HEK293 (cell line): ENCODE measurements around the gene CAB39.

Experiments
- CTCF ChIA-PET: fragments of 350-600 bp; formaldehyde crosslinking; extraction: SDS; loops from one replicate; lab custom pipeline; 2021; ENCODE audit warnings: antibody characterized with exemption; lab: Yijun Ruan, JAX
- POLR2A ChIA-PET: fragments of 300-600 bp; formaldehyde crosslinking; extraction: SDS; loops from one replicate; lab custom pipeline; 2020; ENCODE audit warnings: antibody characterized with exemption, inconsistent platforms; lab: Yijun Ruan, JAX
- H3K27ac ChIP-seq: fragments of 200-500 bp; sonication (Bioruptor generic); 2 replicates; pipeline ENCODE4 v1.5.1; 2014; ENCODE audit warnings: low read depth, low read length, control low read depth, inconsistent platforms; ENCODE audit errors: extremely low read depth
- H3K36me3 ChIP-seq, 2 experiments: fragments of 200-500 bp in 1 of 2; sonication (Bioruptor generic) in 1 of 2; 1 replicate in 1 of 2; 2 replicates in 1 of 2; pipeline ENCODE4 v1.5.1; 2014 to 2017; ENCODE audit warnings: inconsistent platforms in 2 of 2, low read length in 2 of 2; ENCODE audit not compliant: control insufficient read depth in 2 of 2, insufficient read depth in 1 of 2
- H3K4me1 ChIP-seq: fragments of 200-500 bp; sonication (Bioruptor generic); 2 replicates; pipeline ENCODE4 v1.5.1; 2014; ENCODE audit warnings: mild to moderate bottlenecking, low read length, inconsistent platforms; ENCODE audit not compliant: control insufficient read depth, insufficient read depth
- H3K4me3 ChIP-seq: 2 replicates; pipeline ENCODE4 v1.5.1; 2011; ENCODE audit warnings: low read depth, mild to moderate bottlenecking, control low read depth, low read length, moderate library complexity
- H3K9me3 ChIP-seq: fragments of 200-500 bp; sonication (Bioruptor generic); 2 replicates; pipeline ENCODE4 v1.5.1; 2014; ENCODE audit warnings: low read depth, low read length, inconsistent platforms; ENCODE audit not compliant: control insufficient read depth, insufficient read depth
- EGR2 ChIP-seq: fragments of 450-650 bp; formaldehyde crosslinking; IDR thresholded peaks from 2 replicates; pipeline ENCODE4 v1.5.1; 2016; ENCODE audit warnings: low read depth, missing biosample characterization, missing genetic modification characterization
- GLI4 ChIP-seq: fragments of 450-650 bp; formaldehyde crosslinking; IDR thresholded peaks from 2 replicates; pipeline ENCODE4 v1.5.1; 2016; ENCODE audit warnings: missing biosample characterization, missing genetic modification characterization
- HIC1 ChIP-seq: fragments of 450-650 bp; formaldehyde crosslinking; IDR thresholded peaks from 2 replicates; pipeline ENCODE4 v1.5.1; 2016; ENCODE audit warnings: missing biosample characterization, missing genetic modification characterization
- PRDM2 ChIP-seq: fragments of 450-650 bp; formaldehyde crosslinking; IDR thresholded peaks from 2 replicates; pipeline ENCODE4 v1.5.1; 2016; ENCODE audit warnings: missing biosample characterization, missing genetic modification characterization, borderline replicate concordance
- ZNF121 ChIP-seq: fragments of 450-650 bp; formaldehyde crosslinking; IDR thresholded peaks from 2 replicates; pipeline ENCODE4 v1.5.1; 2016; ENCODE audit warnings: missing biosample characterization, missing genetic modification characterization
- ZNF2 ChIP-seq: fragments of 450-650 bp; formaldehyde crosslinking; IDR thresholded peaks from 2 replicates; pipeline ENCODE4 v1.5.1; 2016; ENCODE audit warnings: missing biosample characterization, missing genetic modification characterization
- ZNF202 ChIP-seq: fragments of 450-650 bp; formaldehyde crosslinking; IDR thresholded peaks from 2 replicates; pipeline ENCODE4 v1.5.1; 2016; ENCODE audit warnings: missing biosample characterization, missing genetic modification characterization, borderline replicate concordance
- ZNF350 ChIP-seq: fragments of 450-650 bp; formaldehyde crosslinking; IDR thresholded peaks from 2 replicates; pipeline ENCODE4 v1.5.0; 2017; ENCODE audit warnings: missing biosample characterization, mild to moderate bottlenecking, missing genetic modification characterization
- ZNF366 ChIP-seq: fragments of 450-650 bp; formaldehyde crosslinking; conservative IDR thresholded peaks from 2 replicates; pipeline ENCODE4 v1.5.1; 2016; ENCODE audit warnings: missing biosample characterization, missing genetic modification characterization
- ZNF416 ChIP-seq: fragments of 450-650 bp; formaldehyde crosslinking; IDR thresholded peaks from 2 replicates; pipeline ENCODE4 v1.5.1; 2016; ENCODE audit warnings: missing biosample characterization, missing genetic modification characterization
- ZNF488 ChIP-seq: fragments of 450-650 bp; formaldehyde crosslinking; IDR thresholded peaks from 2 replicates; pipeline ENCODE4 v1.5.1; 2016; ENCODE audit warnings: missing biosample characterization, missing genetic modification characterization
- ZNF585B ChIP-seq: fragments of 450-650 bp; formaldehyde crosslinking; IDR thresholded peaks from 2 replicates; pipeline ENCODE4 v1.5.1; 2016; ENCODE audit warnings: missing biosample characterization, missing genetic modification characterization
- ZNF645 ChIP-seq: fragments of 450-650 bp; formaldehyde crosslinking; IDR thresholded peaks from 2 replicates; pipeline ENCODE4; 2016; ENCODE audit warnings: missing biosample characterization, missing genetic modification characterization
- ZNF704 ChIP-seq: fragments of 450-650 bp; formaldehyde crosslinking; IDR thresholded peaks from 2 replicates; pipeline ENCODE4 v1.5.1; 2016; ENCODE audit warnings: missing biosample characterization, missing genetic modification characterization
- ZSCAN5A ChIP-seq: fragments of 450-650 bp; formaldehyde crosslinking; IDR thresholded peaks from 2 replicates; pipeline ENCODE4 v1.5.1; 2016; ENCODE audit warnings: missing biosample characterization, missing genetic modification characterization

CAB39 gene

GRCh38 chr2:230751062-230751461 is 38.4 kb downstream of the CAB39 start (continued):
- TF ChIP-seq PRDM2 (tag by site-specific recombination) (no peak), ZNF704 (no peak), GLI4 (tag by site-specific recombination) (no peak), ZSCAN5A (no peak), ZNF350 (tag by site-specific recombination) (no peak), ZNF585B (tag by site-specific recombination) (no peak), ZNF202 (tag by site-specific recombination) (no peak), ZNF121 (no peak), ZNF645 (no peak)
- TF ChIP-seq, all 188 proteins: peak for 0

GRCh38 chr2:230754200-230754599 is 41.6 kb downstream of the CAB39 start:
- POLR2A ChIA-PET, result no interaction called here
- Histone ChIP-seq H3K36me3 (no peaks in the 10 kb centered on the region), H3K9me3 (no peaks in the 10 kb centered on the region), H3K4me1 (peaks cover 7% of the 10 kb centered on the region), H3K27ac (no peak overlapping the region), H3K4me3 (no peak overlapping the region)
- no peak for TF ChIP-seq PRDM2 (tag by site-specific recombination)
- peak; percentile 48; the same call in 1 of the 2 replicates for TF ChIP-seq EGR2 (tag by site-specific recombination)
- TF ChIP-seq HIC1, result no peak
- peak; percentile 88 for TF ChIP-seq ZNF366 (tag by site-specific recombination)
- TF ChIP-seq ZNF2, result no peak
- no peak for TF ChIP-seq ZNF416 (tag by site-specific recombination)
- no peak for TF ChIP-seq ZNF488
- CTCF ChIA-PET, result no interaction called here
